Measurements from ENCODE around the gene RAB31. TPM values are rescaled to one million over a fixed set of nuclear protein-coding genes. Genes with fewer than 3 reads are reported as not detected.
A peak's percentile ranks its signal among the peaks of the same experiment; 100 is the strongest.
"Not testable (repeated sequence)": the region's sequence is repeated elsewhere in the genome, so short reads cannot be mapped to it uniquely, and the experiment has no call there.

Gene RAB31
- total RNA-seq, 1 donor from 2014 or later = 30.3 TPM

DNA sequence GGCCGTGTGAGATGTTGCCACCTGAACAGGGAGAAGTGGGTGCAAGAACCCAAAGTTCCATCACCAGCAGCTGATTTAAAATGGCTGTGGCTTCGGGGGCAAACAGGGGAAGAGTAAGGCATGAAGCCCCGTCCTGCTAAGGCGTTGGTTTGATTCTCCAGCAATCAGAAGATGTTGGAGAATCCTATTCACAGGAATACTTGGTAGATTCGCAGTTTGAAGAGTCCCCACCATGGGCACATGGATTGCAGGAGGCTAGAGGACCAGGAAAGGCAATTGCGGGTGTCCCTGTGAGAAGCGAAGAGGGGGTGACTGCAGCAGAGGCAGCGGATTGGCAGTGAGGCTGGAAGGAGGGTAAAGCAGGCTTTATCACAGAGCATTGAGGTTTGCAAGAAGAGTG lies 131.1 kb downstream of the RAB31 start:
- no peak for DNase-seq (ENCODE audit: low spot score)

DNA sequence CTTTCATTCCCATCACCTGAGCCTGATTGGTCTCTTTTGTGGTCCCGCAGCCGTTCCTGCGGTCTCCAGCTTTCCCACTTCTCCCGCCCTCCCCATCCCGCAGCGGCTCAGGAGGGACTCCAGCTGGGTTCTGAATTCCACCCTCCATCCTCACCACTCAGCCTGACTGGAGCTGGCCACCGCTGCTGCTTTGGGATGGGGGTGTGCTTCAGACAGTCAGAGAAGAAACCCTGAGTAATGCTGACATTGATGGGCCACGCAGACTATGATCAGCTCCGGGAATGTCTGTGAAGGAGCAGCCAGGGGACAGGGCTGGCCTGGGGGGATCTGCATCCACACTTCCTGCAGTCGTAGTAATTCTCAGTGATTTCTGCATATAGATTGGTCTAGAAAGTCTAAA lies 131.8 kb downstream of the RAB31 start:
- no peak for DNase-seq (ENCODE audit: low spot score)

GRCh38 chr18:9841752-9842151 lies 133.7 kb downstream of the RAB31 start:
- no peak for DNase-seq (ENCODE audit: low spot score)

DNA sequence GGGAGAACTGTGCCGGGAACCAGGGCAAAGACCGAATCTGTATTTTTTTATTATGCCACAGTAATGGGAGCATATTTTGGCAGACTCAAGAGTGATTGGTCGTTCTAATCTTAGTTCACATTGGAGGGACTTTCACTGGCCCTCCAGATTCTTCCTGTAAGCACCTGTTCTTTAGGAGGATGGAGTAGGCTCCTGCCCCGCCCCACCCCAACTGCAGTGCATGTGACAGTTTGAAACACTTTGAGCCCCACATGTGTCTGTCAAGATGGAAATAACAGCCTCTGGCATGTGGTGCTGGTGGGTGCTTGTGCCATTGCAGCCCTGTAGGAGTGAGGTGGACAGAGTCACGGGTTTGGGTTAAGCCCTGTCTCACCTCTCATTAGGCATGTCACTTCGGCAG lies 134.3 kb downstream of the RAB31 start:
- no peak for DNase-seq (ENCODE audit: low spot score)

GRCh38 chr18:9845256-9845655 lies 137.2 kb downstream of the RAB31 start:
- DNase-seq (ENCODE audit: low spot score) = no peak

DNA sequence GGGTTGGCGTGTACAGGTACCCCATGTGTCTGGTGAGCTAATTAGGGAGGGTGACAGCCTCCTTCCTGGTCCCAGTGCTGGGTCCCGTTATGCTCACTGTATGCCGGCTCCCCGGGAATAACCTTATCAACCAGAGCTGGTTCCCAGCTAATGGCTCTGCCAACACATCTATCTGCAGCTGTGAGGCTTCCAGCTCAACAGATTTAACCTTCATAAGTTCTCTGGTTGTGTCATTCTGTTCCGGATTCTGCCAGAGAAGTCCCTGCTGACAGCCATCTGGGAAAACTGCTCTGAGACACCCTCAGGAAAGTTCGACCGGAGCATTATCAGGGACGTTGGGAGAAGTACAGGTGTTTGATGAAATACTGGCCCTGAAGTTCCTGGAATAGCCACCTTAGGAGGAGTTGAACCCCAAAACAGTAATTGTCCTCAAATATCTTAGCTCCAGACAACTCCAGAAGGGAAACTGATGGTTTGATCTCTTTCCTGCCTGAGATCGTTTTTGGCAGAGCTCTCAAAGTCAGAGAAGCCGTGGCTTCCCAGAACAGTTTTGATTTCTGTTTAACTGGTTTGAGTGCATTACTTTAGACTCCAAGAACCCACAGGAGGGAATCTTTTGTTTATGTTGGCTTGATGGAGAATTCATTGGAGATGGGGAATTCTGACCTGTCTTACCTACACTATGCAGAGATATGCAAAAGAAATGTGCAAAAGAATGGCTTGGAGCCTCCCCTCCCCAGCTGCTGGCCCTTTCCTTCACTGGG lies 138.2 kb downstream of the RAB31 start:
- DNase-seq (ENCODE audit: low spot score) = no peak

DNA sequence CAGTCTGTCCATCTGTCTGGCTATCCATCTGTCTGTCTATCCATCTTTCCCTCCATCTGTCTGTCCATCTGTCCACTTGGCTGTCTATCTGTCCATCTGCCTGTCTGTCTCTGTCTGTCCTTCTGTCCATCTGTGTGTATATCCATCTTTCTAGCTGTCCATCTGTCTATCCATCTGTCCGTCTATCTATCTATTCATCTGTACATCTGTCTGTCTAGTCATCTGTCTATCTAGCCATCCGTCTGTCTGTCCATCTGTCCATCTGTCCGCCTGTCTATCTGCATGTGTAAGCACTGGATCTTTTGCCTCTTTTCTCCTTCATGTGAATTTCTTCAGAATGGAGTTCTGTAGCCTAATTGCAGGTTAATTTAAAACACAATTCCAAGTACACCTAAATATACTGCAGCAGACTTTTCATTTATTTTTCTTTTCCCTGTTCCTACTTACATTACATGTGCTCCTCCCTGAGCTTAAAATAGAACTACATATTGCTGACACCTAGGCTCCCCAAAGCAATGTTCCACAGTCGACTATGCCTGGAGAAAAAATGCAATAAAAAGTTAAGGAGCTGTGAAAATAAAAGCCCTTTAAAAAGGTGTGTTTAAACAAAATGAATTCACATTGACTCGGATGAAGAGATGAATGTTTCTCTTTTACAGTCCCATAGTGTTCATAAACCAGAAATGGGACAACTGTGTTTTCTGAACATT lies 140.2 kb downstream of the RAB31 start:
- DNase-seq (ENCODE audit: low spot score) = no peak

DNA sequence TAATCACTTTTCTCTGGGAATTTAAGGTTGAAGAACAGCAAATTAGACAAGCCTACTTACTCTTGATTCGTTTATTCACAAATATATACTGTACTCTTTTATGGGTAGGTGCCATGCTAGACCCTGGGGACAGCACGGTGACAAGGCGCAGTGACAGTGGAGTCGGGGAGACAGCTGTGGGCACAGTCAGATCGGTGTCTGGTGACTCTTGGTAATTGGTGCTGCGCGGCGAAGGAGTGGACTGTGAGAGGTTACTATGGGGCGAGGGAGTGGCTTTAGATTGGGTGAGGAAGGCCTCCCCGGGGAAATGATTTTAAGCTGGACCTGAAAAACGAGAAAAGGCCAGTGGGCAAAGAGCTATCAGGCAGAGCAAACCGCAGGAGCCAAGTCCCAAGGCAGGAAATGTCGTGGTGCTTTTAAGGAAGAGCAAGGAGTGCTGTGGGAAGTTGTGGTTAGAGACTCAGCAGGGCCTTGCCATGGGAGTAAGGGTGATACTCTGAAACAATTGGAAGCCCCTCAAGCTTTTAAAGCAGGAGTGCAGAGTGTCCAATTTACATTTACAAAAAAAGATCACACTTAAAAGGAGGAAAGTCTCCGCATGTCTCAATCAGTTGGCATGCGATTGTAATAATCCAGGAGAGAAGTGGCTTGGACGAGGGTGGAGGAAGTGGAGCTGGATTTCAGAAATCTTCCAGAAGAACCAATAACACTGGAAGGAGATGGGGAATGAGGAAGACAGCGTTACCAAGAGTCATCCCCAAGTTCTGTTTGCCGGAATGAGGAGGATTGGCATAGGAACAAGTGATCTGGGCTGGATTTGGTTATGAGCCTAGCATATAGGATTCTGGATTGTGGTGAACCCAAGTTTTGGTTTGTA lies 141.5 kb downstream of the RAB31 start:
- peak; percentile 55 for DNase-seq (ENCODE audit: low spot score)

DNA sequence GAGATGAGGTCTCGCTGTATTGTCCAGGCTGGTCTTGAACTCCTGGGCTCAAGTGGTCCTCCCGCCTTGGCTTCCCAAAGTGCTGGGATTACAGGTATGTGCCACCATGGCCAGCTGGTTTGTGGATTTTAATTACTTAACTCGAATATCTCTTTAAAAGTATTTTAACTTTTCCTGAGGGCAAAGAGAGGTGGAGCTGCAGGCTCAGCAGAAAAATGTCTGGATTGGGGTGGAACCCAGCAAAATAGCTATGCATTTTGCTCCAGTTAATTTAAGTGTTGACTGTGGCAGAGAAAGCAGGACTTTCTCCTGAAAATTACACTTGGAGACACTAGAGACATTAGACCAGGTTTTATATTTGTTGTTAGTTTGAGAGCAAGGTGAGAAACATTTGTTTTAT lies 142.2 kb downstream of the RAB31 start:
- DNase-seq (ENCODE audit: low spot score) = no peak

DNA sequence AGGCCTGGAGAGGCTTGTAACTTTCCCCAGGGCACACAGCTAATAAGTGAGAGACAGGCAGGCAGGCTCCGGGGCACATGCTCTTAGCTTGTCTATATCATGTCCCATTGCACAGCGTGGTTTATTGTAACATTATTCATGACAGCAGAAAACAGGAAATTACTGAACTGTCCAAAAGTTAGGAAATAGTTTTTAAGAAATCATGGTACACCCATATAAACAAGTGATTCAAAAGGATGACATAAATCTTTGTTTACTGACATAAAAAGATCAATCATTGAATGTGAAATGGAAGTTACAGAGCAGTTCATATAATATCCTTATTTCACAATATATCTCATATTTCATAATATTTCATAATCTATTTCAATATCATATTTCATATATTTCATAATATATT lies 143.4 kb downstream of the RAB31 start:
- no peak for DNase-seq (ENCODE audit: low spot score)

DNA sequence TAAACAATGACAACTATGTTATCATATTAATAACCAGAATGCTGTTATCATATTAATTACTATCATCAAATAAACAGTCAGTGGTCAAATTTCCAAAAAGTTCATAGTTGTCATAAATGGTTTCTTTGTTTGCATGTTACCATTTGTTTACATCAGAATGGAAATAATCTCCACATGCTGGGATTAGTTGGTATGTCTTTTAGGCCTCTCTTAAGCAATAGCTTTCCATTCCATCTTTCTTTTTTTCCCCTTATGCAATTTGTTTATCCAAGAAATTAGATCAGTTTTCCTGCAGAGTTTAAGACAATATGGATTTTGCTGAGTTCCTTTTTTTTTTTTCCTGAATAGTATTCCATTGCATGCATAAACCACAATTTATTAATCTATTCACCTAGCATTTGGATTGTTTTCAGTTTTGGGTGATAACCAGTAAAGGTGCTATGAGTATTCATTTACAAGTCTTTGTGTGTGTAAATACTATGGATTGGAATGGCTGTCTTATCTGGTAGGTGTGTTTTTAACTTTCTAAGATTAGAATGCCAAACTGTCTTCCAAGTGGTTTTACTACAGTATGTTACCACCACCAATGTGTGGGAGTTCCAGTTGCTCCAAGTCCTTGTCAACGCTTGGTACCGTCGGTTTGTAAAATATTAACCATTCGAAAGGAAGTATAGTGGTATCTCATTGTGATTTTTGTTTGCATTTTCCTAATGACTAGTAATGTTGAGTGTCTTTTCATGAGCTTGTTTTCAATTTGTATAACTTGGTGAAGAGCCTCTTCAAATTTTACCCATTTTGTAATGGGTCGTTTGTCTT lies 144.4 kb downstream of the RAB31 start:
- DNase-seq (ENCODE audit: low spot score) = no peak

- DNase-seq (ENCODE audit: low spot score) = peak; percentile 53
Measured at GRCh38 chr18:9854801-9855676, 146.9 kb downstream of the RAB31 start.

DNA sequence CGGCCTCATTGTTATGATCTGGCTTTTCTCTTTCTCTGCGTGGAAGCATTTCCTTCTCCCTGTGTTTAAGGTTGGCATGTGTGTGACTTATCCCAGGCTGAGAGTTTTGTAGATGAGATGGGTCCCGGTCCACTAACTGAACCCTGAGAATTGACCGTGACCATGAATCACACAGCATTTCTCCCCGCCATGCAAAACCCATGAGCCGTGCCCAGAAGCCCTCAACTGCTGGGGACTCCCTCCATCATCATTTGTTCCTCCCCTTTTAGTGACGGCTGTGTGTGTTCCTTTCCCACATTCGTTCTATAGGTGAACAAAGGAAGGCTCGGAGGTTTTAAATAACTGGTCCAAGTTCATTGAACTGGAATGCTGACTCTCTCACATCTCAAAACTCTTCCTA lies 147.6 kb downstream of the RAB31 start:
- DNase-seq (ENCODE audit: low spot score) = no peak

DNA sequence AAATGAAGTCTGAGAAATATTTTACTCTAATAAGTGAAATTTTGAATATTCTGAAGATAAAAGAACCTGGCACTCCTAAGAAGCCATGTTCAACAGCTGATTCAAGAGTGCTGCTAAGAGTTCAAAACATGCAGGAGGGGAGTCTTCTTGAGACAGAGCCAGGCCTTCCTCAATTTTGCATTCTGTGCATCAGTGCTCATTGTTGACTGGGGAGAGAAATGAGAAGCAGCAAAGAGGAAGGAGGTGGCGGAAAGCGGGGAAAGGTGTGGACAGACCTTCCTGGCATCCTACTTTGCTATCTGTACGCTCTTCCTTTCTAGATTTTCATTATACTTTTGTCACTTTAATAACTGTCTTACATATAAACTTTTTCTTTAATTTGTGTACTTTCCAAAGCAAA lies 148.0 kb downstream of the RAB31 start:
- no peak for DNase-seq (ENCODE audit: low spot score)

- not testable (repeated sequence) for DNase-seq (ENCODE audit: low spot score)
Measured at GRCh38 chr18:9857479-9857998, 149.4 kb downstream of the RAB31 start.

DNA sequence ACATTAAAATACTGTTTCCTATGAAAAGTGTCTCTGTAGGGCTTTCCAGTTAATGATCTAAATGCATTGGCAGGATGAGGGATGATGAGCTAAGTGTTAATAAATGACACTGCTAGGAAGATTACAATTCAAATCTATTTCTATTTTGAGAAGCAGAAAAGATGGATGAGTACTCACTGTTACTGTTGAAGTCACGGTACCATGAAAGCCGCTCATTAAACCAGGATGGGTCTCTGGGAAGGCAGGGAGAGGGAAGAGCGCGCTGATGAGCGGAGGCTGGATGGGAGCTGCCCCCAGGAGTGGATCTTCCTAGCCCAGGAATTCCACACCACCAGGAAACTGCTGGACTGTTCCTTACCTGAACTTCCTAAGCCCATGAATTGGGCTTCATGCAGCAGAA lies 150.5 kb downstream of the RAB31 start:
- no peak for DNase-seq (ENCODE audit: low spot score)

- no peak for DNase-seq (ENCODE audit: low spot score)
Measured at GRCh38 chr18:9859232-9859631, 151.1 kb downstream of the RAB31 start.

DNA sequence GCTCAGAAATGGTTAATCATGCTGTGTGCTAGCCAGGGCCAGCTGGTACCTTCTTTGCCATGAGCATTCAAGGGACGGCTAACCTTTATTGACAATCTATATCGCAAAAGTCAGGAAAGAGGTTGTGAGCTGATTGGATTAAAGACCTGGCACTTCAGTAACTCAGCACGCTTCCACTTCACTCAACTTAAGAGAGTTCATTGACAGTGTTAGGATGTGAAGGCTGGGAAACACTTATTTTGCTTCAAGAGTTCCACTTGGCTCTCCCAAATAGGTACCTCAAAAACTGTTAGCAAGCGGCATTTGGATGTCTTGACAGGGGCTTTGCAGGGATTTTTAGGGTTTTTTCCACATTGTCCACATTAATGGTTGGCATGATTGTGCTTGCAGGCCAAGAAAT lies 152.6 kb downstream of the RAB31 start:
- DNase-seq (ENCODE audit: low spot score) = no peak

DNA sequence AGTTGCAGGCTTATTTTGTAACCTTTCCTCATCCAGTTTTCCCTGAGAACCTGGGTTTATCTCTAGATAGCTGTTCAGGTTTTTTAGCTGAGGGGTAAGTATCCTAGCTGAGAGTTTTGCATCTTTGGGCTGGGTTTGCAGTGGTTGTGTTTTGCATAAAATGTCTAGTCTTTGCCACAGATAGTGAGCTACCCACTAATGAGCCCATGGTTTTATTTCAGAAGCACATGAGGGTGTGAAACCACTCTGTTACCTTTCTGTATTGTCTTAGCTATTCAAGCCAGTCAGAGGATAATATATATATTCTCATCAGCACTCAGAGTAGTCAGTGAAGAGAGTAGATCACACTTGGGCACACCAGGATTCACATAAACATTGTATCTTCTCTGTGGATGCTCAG lies 153.1 kb downstream of the RAB31 start:
- no peak for DNase-seq (ENCODE audit: low spot score)

DNA sequence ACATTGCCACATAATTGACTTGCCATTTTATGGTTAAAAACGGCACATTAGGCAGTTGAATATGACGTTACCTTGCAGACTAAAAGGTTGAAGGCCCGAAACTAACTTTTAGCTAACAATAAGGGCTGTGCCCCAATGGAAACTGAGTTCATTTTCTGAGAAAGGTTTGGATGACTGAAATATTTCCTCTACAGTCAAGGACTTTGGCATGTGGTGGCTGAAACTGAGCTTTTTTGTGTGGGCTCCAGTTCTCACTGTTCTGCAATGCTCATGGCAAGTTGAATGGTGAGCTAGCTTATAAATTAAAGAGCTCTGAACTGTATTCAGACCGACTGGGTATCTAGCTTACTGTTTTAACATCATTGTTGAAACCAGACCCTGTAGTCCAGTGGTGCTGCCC lies 153.8 kb downstream of the RAB31 start:
- no peak for DNase-seq (ENCODE audit: low spot score)
